ENCODE data around the gene ZNF555. TPM values are rescaled to one million over a fixed set of nuclear protein-coding genes. Genes with fewer than 3 reads are reported as not detected.

ZNF555 gene
- total and polyA plus RNA-seq, 9 of the 15 experiments (the other 6 are each of a cell fraction or from before 2014, with no cell fraction given), result 2.0 to 6.7 (median 5.4) TPM

GRCh38 chr19:2819540-2820111 lies 21.6 kb upstream of the ZNF555 start, which contains the start of gene ZNF554 (continued):
- TF ChIP-seq RREB1 (CRISPR knock-in tag; IDR thresholded peaks at IDR 0.05), result no peak; the same call in 1 of the 2 replicates
- TF ChIP-seq ELK3 (CRISPR knock-in tag; IDR thresholded peaks at IDR 0.05), result no peak
- TF ChIP-seq HDAC3 (IDR thresholded peaks at IDR 0.05; ENCODE audit: borderline replicate concordance, partially characterized antibody), result no peak
- no peak for TF ChIP-seq SMARCA5 (IDR thresholded peaks at IDR 0.05)
- no peak for TF ChIP-seq RNF219 (CRISPR knock-in tag; IDR thresholded peaks at IDR 0.05)
- no peak for TF ChIP-seq DDX20 (tag; IDR thresholded peaks at IDR 0.05; ENCODE audit: low read depth)
- no peak for TF ChIP-seq PATZ1 (CRISPR knock-in tag; IDR thresholded peaks at IDR 0.05; ENCODE audit: borderline replicate concordance)
- no peak for TF ChIP-seq ZFPM2 (CRISPR knock-in tag; IDR thresholded peaks at IDR 0.05)
- no peak for TF ChIP-seq PHTF2 (CRISPR knock-in tag; IDR thresholded peaks at IDR 0.05)
- TF ChIP-seq ZBTB11 (CRISPR knock-in tag; IDR thresholded peaks at IDR 0.05), result peak in 1 of 3 experiments; percentile 52; a peak in 1 of 6 replicates

All from K562 (cell line).